ENCODE data around the gene ZNF679. TPM values are rescaled to one million over a fixed set of nuclear protein-coding genes. Genes with fewer than 3 reads are reported as not detected.
"Not testable (repeated sequence)": the region's sequence is repeated elsewhere in the genome, so short reads cannot be mapped to it uniquely, and the experiment has no call there.

Gene ZNF679
- total RNA-seq = not detected
- long read RNA-seq = 0 reads

GRCh38 chr7:64228174-64228573 lies at the start of gene ZNF679:
ZNF679 (plus strand) TSS chr7:64228474; CDS start chr7:64249118, 20,644 bp downstream.
- H3K27ac ChIP-seq (replicated peaks); DNase-seq; H3K4me3 ChIP-seq; H3K27me3 ChIP-seq (ENCODE audit: low read depth); H3K36me3 ChIP-seq; intact Hi-C loops (cut with micrococcal nuclease); H3K4me1 ChIP-seq: not testable (repeated sequence)
- H3K9me3 ChIP-seq (replicated peaks) = peaks cover 54% of the 10 kb centered on the region

- no peak overlapping the region for H3K4me3 ChIP-seq
- peaks cover under 1% of the 10 kb centered on the region for H3K9me3 ChIP-seq (replicated peaks)
- peaks cover 2% of the 10 kb centered on the region for H3K4me1 ChIP-seq
- H3K36me3 ChIP-seq = no peaks in the 10 kb centered on the region
- peak; percentile 51 for TF ChIP-seq CTCF (IDR thresholded peaks at IDR 0.05; ENCODE audit: borderline replicate concordance)
- no peak overlapping the region for H3K27ac ChIP-seq (replicated peaks)
- no peak for DNase-seq
- intact Hi-C loops (cut with micrococcal nuclease) = loop anchor here (5.0 kb wide), 1 partner anchor 436 kb away; no protein-coding TSS in a partner anchor
- H3K27me3 ChIP-seq (ENCODE audit: low read depth) = peaks cover 52% of the 10 kb centered on the region
These were observed 47.3 kb upstream of the ZNF679 start for GRCh38 chr7:64180989-64181388.

- Histone ChIP-seq H3K36me3 (no peaks in the 10 kb centered on the region), H3K27ac (replicated peaks) (no peak overlapping the region), H3K4me1 (peaks cover 2% of the 10 kb centered on the region), H3K27me3 (ENCODE audit: low read depth) (peaks cover 52% of the 10 kb centered on the region), H3K4me3 (no peak overlapping the region), H3K9me3 (replicated peaks) (peaks cover 7% of the 10 kb centered on the region)
- no peak for TF ChIP-seq CTCF (IDR thresholded peaks at IDR 0.05; ENCODE audit: borderline replicate concordance)
- intact Hi-C loops (cut with micrococcal nuclease) = loop anchor here (5.0 kb wide), 1 partner anchor 436 kb away; no protein-coding TSS in a partner anchor
- no peak for DNase-seq
These were observed 46.7 kb upstream of the ZNF679 start for GRCh38 chr7:64181586-64181985.

- Histone ChIP-seq H3K27ac (replicated peaks) (no peak overlapping the region), H3K4me3 (no peak overlapping the region), H3K4me1 (peaks cover 2% of the 10 kb centered on the region), H3K27me3 (ENCODE audit: low read depth) (peaks cover 49% of the 10 kb centered on the region), H3K36me3 (no peaks in the 10 kb centered on the region), H3K9me3 (replicated peaks) (peaks cover 13% of the 10 kb centered on the region)
- intact Hi-C loops (cut with micrococcal nuclease) = loop anchor here (5.0 kb wide), 1 partner anchor 435 kb away; no protein-coding TSS in a partner anchor
- no peak for DNase-seq
- no peak for TF ChIP-seq CTCF (IDR thresholded peaks at IDR 0.05; ENCODE audit: borderline replicate concordance)
These were observed 46.1 kb upstream of the ZNF679 start for GRCh38 chr7:64182036-64182790.

GRCh38 chr7:64183126-64183742 lies 45.0 kb upstream of the ZNF679 start:
- no peak overlapping the region for H3K27ac ChIP-seq (replicated peaks)
- intact Hi-C loops (cut with micrococcal nuclease) = loop anchor here (5.0 kb wide), 1 partner anchor 434 kb away; no protein-coding TSS in a partner anchor
- H3K9me3 ChIP-seq (replicated peaks) = peaks cover 23% of the 10 kb centered on the region
- peak; percentile 88 for TF ChIP-seq CTCF (IDR thresholded peaks at IDR 0.05; ENCODE audit: borderline replicate concordance)
- no peaks in the 10 kb centered on the region for H3K36me3 ChIP-seq
- peaks cover 40% of the 10 kb centered on the region for H3K27me3 ChIP-seq (ENCODE audit: low read depth)
- H3K4me3 ChIP-seq = no peak overlapping the region
- peaks cover 2% of the 10 kb centered on the region for H3K4me1 ChIP-seq
- no peak for DNase-seq

Measured in left ventricle myocardium inferior (tissue), 1 donor.